ENCODE measurements around the gene CHAC1.
"Not testable (repeated sequence)": the region's sequence is repeated elsewhere in the genome, so short reads cannot be mapped to it uniquely, and the experiment has no call there.

Gene CHAC1

GRCh38 chr15:40959331-40960141 lies 6.3 kb downstream of the CHAC1 start:
- DNase-seq: no peak

- no peak for DNase-seq
Measured at GRCh38 chr15:40960151-40960885, 7.0 kb downstream of the CHAC1 start.

GRCh38 chr15:40960925-40961324 lies 7.7 kb downstream of the CHAC1 start:
- DNase-seq: no peak

GRCh38 chr15:40961740-40962139 lies 8.5 kb downstream of the CHAC1 start:
- not testable (repeated sequence) for DNase-seq

DNA sequence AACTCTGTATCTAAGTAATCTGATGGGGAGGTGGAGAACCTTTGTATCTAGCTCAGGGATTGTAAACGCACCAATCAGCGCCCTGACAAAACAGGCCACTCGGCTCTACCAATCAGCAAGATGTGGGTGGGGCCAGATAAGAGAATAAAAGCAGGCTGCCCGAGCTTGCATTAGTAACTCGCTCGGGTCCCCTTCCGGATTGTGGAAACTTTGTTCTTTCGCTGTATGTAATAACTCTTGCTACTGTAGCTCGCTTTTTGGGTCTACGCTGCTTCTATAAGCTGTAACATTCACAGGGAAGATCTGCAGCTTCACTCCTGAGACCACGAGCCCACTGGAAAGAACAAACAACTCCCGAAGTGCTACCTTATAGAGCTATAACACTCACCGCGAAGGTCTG lies 9.0 kb downstream of the CHAC1 start:
- DNase-seq: not testable (repeated sequence)

- no peak for DNase-seq
Measured at GRCh38 chr15:40963201-40963600, 9.9 kb downstream of the CHAC1 start.

GRCh38 chr15:40964006-40964405 lies 10.7 kb downstream of the CHAC1 start:
- DNase-seq: no peak

GRCh38 chr15:40964634-40965033 lies 11.4 kb downstream of the CHAC1 start:
- no peak for DNase-seq

DNA sequence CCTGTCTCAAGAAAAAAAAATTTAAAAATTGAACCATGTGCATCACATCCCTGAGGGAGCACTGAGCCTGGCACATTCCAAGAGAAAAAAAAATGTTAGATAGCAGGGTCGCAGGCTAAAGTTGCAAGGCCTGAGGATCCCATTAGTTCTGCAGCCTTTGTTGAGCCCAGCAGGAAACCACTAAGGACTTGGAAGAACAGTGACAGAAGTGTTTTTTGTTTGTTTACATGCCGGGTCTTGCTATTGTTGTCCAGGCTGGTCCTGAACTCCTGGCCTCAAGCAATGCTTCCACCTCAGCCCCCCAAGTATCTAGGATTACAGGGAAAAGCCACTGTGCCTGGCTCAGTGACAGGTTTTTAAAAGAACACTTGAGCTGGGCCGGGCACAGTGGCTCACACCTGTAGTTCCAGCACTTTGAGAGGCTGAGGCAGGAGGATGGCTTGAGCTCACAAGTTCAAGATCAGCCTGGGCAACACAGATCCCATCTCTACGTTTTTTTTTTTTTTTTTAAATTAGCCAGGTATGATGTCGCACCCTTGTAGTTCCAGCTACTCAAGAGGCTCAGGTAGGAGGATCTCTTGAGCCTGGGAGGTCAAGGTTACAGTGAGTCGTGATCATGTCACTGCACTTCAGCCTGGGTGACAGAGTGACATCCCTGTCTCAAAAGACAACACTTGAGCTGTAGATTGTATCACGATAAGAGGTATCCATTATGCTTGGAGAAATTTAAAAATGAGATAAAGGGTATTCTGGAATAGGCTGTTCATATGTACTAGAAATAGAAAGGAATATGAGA lies 15.2 kb downstream of the CHAC1 start:
- DNase-seq: no peak

- no peak for DNase-seq
Measured at GRCh38 chr15:40969363-40969762, 16.1 kb downstream of the CHAC1 start.

DNA sequence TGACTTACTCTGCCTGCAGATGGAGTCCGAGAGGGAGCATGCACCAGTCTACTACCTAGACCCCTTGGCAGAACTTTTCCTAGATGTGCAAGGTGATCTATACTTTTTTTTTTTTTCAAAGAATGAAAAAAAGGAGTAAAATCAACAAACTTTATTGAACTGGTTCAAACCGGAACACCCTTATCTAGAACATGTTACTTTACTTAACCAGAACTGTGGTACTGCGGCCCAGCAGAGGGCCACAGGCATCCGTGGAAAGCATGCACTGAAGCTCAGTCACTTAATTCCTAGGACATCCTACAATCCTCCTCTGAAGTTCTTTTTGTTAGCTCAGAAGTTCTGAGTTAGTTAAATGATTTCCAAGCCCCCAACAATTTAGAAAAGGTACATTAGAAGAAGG lies 21.6 kb downstream of the CHAC1 start:
- DNase-seq: no peak

- no peak for DNase-seq
Measured at GRCh38 chr15:40976819-40977218, 23.5 kb downstream of the CHAC1 start.

GRCh38 chr15:40978141-40978540 lies 24.9 kb downstream of the CHAC1 start:
- no peak for DNase-seq

GRCh38 chr15:40978562-40978961 lies 25.3 kb downstream of the CHAC1 start:
- no peak for DNase-seq

GRCh38 chr15:40981186-40981585 lies 27.9 kb downstream of the CHAC1 start:
- no peak for DNase-seq

GRCh38 chr15:40982855-40983254 lies 29.6 kb downstream of the CHAC1 start:
- DNase-seq: no peak

DNA sequence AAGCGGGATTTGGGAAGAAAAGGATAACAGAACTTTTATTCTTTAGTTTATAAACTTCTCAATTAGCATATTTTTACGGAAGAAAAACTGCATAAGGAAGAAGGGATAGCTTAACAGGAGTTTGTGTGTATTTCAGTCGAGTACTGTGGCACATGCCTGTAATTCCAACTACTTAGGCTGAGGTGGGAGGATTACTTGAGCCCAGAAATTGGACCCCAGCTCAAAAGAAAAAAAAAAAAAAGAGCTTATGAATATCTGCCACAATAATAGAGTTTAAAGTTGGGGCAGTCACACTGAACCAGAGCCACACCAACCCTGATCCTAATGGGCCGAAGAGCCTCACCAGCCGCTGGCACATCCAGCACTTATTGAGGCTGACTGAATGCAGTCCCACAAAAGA lies 31.1 kb downstream of the CHAC1 start:
- DNase-seq: no peak

DNA sequence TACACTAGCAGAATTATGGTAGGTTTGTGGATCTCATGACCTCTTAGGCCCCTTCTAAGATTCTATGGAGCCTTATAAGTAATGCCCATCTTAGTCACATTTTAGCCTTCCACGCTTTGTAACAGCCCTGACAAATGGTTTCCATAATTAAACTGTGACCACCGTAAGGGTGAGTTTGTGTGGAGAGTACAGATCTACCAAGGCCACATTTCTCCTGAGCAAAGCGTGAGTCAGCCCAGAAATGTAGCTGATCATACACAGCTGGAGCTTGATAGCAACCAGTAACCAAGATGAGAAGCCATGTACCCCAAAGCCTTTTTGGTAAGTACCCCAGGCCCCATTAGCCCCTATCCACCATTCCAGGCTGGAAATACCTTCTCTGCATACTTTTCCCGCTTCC lies 31.7 kb downstream of the CHAC1 start:
- no peak for DNase-seq

GRCh38 chr15:40985541-40986330 lies 32.5 kb downstream of the CHAC1 start:
- DNase-seq: no peak

DNA sequence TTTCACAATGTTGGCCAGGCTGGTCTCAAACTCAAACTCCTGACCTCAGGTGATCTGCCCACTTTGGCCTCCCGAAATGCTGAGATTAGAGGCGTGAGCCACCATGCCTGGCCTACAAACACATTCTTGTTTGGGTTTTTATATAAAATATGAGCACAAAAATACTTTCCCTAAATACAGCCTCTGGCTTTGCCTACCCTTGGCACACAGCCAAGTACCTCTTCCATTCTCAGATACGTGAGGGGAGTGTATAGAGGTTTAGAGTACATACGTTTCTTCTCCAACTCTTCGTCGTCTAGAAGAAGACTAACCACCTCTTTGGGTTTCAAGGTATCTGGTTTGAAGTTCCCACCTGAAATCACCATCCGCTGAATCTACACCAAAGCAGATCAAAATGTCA lies 33.5 kb downstream of the CHAC1 start:
- no peak for DNase-seq

DNA sequence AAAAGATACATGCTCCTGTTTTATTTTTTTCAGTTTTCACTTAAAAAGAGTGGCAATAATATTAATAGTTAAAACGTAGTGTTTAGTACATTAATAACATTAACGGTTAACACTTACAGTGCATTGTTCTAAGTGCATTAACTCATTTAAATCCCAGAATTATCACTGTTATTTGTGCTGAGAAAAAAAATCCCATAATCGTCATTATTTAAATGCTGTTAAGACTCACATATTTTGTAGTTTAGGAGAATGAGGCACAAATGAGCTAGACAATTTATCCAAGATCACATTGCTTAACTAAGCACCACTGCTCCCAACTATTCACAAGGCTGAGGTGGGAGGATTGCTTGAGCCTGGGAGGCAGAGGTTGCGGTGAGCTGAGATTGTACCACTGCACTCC lies 34.9 kb downstream of the CHAC1 start:
- no peak for DNase-seq

GRCh38 chr15:40990080-40990479 lies 36.8 kb downstream of the CHAC1 start:
- no peak for DNase-seq

GRCh38 chr15:40990789-40991188 lies 37.5 kb downstream of the CHAC1 start:
- no peak for DNase-seq

Measured in NCI-H187 treated with DMSO at 0.1 percent for 48 hours (cell line).